ENCODE measurements around the gene COG5.

DNA sequence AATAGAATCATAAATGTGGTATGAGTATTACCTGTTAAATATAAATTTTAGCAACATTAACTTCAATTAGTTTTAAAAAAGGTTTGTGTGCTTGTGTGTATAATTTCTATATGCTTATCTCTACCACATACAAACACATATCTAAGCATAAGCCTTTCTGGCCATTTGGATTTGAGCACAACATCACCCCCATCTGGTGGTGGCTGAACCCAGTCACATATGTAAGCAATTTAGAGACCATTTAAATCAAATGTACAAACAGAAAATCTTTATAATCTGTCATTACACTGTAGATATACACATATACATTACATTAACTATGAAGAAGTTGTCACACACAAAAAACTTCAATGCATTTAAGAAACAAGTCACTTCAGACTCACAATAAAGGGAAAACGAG, 62.1 kb downstream of the COG5 start:
- TF ChIP-seq, protein P1, sequence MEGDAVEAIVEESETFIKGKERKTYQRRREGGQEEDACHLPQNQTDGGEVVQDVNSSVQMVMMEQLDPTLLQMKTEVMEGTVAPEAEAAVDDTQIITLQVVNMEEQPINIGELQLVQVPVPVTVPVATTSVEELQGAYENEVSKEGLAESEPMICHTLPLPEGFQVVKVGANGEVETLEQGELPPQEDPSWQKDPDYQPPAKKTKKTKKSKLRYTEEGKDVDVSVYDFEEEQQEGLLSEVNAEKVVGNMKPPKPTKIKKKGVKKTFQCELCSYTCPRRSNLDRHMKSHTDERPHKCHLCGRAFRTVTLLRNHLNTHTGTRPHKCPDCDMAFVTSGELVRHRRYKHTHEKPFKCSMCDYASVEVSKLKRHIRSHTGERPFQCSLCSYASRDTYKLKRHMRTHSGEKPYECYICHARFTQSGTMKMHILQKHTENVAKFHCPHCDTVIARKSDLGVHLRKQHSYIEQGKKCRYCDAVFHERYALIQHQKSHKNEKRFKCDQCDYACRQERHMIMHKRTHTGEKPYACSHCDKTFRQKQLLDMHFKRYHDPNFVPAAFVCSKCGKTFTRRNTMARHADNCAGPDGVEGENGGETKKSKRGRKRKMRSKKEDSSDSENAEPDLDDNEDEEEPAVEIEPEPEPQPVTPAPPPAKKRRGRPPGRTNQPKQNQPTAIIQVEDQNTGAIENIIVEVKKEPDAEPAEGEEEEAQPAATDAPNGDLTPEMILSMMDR (conservative IDR thresholded peaks at IDR 0.05; ENCODE audit: low read length), result peak; percentile 84
- TF ChIP-seq EZH2phosphoT487 (IDR thresholded peaks at IDR 0.05; ENCODE audit: borderline replicate concordance, low read depth, low read length), result no peak

Data from OCI-LY7 (cell line).